ENCODE data around the gene FBXL16.

FBXL16 gene

GRCh38 chr16:668519-669171 lies 37.0 kb downstream of the FBXL16 start:
- in situ Hi-C loops (cut with MboI; ENCODE audit: low sequenced_read_pairs): loop anchor here (10.0 kb wide), 1 partner anchor 274 kb away; the partner anchor contains the start of gene NME4

- in situ Hi-C loops (cut with MboI; ENCODE audit: low sequenced_read_pairs): loop anchor here (10.0 kb wide), 1 partner anchor 273 kb away; the partner anchor contains the start of gene NME4
These were observed 37.7 kb downstream of the FBXL16 start, which contains the start of gene RHOT2 for GRCh38 chr16:667780-668518. Gene RHOT2 (plus strand): TSS chr16:668132. CDS start chr16:668200, 68 bp downstream.

- in situ Hi-C loops (cut with MboI; ENCODE audit: low sequenced_read_pairs): loop anchor here (10.0 kb wide), 1 partner anchor 272 kb away; the partner anchor contains the start of gene NME4
These were observed 38.4 kb downstream of the FBXL16 start for GRCh38 chr16:667113-667779.

- in situ Hi-C loops (cut with MboI; ENCODE audit: low sequenced_read_pairs): loop anchor here (10.0 kb wide), 1 partner anchor 272 kb away; the partner anchor contains the start of gene NME4
These were observed 39.0 kb downstream of the FBXL16 start for GRCh38 chr16:666572-666971.

- in situ Hi-C loops (cut with MboI; ENCODE audit: low sequenced_read_pairs): loop anchor here (10.0 kb wide), 1 partner anchor 268 kb away; the partner anchor contains the start of gene NME4
These were observed 43.0 kb downstream of the FBXL16 start for GRCh38 chr16:662597-662996.

GRCh38 chr16:662095-662494 lies 43.5 kb downstream of the FBXL16 start:
- in situ Hi-C loops (cut with MboI; ENCODE audit: low sequenced_read_pairs): loop anchor here (10.0 kb wide), 1 partner anchor 267 kb away; the partner anchor contains the start of gene NME4

- in situ Hi-C loops (cut with MboI; ENCODE audit: low sequenced_read_pairs): loop anchor here (10.0 kb wide), 1 partner anchor 267 kb away; the partner anchor contains the start of gene NME4
These were observed 44.3 kb downstream of the FBXL16 start for GRCh38 chr16:661184-661821.

GRCh38 chr16:660459-661183 lies 45.0 kb downstream of the FBXL16 start:
- in situ Hi-C loops (cut with MboI; ENCODE audit: low sequenced_read_pairs): loop anchor here (10.0 kb wide), 1 partner anchor 266 kb away; the partner anchor contains the start of gene NME4

GRCh38 chr16:660132-660458 lies 45.5 kb downstream of the FBXL16 start:
- in situ Hi-C loops (cut with MboI; ENCODE audit: low sequenced_read_pairs): loop anchor here (10.0 kb wide), 1 partner anchor 265 kb away; the partner anchor contains the start of gene NME4

- in situ Hi-C loops (cut with MboI; ENCODE audit: low sequenced_read_pairs): loop anchor here (10.0 kb wide), 1 partner anchor 265 kb away; the partner anchor contains the start of gene NME4
These were observed 46.0 kb downstream of the FBXL16 start for GRCh38 chr16:659618-660017.

GRCh38 chr16:658679-659571 lies 46.7 kb downstream of the FBXL16 start:
- in situ Hi-C loops (cut with MboI; ENCODE audit: low sequenced_read_pairs): no loop called here

- in situ Hi-C loops (cut with MboI; ENCODE audit: low sequenced_read_pairs): no loop called here
These were observed 48.1 kb downstream of the FBXL16 start for GRCh38 chr16:657487-657886.

GRCh38 chr16:654034-654433 lies 51.6 kb downstream of the FBXL16 start:
- in situ Hi-C loops (cut with MboI; ENCODE audit: low sequenced_read_pairs): no loop called here

GRCh38 chr16:652454-653305 lies 52.9 kb downstream of the FBXL16 start:
- in situ Hi-C loops (cut with MboI; ENCODE audit: low sequenced_read_pairs): no loop called here

- in situ Hi-C loops (cut with MboI; ENCODE audit: low sequenced_read_pairs): no loop called here
These were observed 53.8 kb downstream of the FBXL16 start for GRCh38 chr16:651844-652243.

- in situ Hi-C loops (cut with MboI; ENCODE audit: low sequenced_read_pairs): no loop called here
These were observed 56.0 kb downstream of the FBXL16 start for GRCh38 chr16:649631-650030.

- in situ Hi-C loops (cut with MboI; ENCODE audit: low sequenced_read_pairs): no loop called here
These were observed 56.6 kb downstream of the FBXL16 start, which contains the start of gene WDR90 for GRCh38 chr16:648781-649589. Gene WDR90 (plus strand): TSS chr16:649365. CDS start chr16:649417, 52 bp downstream.

Data from HL-60/S4 (cell line).